ENCODE results near the gene SLC6A7. TPM values are rescaled to one million over a fixed set of nuclear protein-coding genes. Genes with fewer than 3 reads are reported as not detected.

Gene SLC6A7
- total and polyA plus RNA-seq, 9 donors: 0.02 TPM; not detected in 8

- TF ChIP-seq CTCF (IDR thresholded peaks at IDR 0.05) (no peak), EP300 (IDR thresholded peaks at IDR 0.05) (no peak), POLR2A (IDR thresholded peaks at IDR 0.05) (no peak)
- intact Hi-C loops (cut with DNase I): no loop called here
- DNase-seq: no peak
- H3K36me3 ChIP-seq: no peaks in the 10 kb centered on the region
- no peak overlapping the region for H3K27ac ChIP-seq
- H3K4me3 ChIP-seq: no peak overlapping the region
- whole genome bisulfite sequencing, 3 donors: 93 to 98% (median 98%) methylated on average over 3 of the region's 3 CpGs
- H3K27me3 ChIP-seq: no peaks in the 10 kb centered on the region
- H3K9me3 ChIP-seq: no peaks in the 10 kb centered on the region
- peaks cover 2% of the 10 kb centered on the region for H3K4me1 ChIP-seq (ENCODE audit: insufficient read depth)
Observed at GRCh38 chr5:150248946-150249345, 59.1 kb downstream of the SLC6A7 start.

- Histone ChIP-seq H3K27ac (no peak overlapping the region), H3K27me3 (no peaks in the 10 kb centered on the region), H3K4me3 (no peak overlapping the region), H3K4me1 (ENCODE audit: insufficient read depth) (peaks cover under 1% of the 10 kb centered on the region), H3K36me3 (no peaks in the 10 kb centered on the region), H3K9me3 (no peaks in the 10 kb centered on the region)
- 86 to 91% (median 88%) methylated on average over 5 of the region's 5 CpGs for WGBS, 3 donors
- DNase-seq: no peak
- intact Hi-C loops (cut with DNase I): no loop called here
- TF ChIP-seq EP300 (IDR thresholded peaks at IDR 0.05) (no peak), CTCF (IDR thresholded peaks at IDR 0.05) (no peak), POLR2A (IDR thresholded peaks at IDR 0.05) (no peak)
Observed at GRCh38 chr5:150249744-150250143, 59.9 kb downstream of the SLC6A7 start.

GRCh38 chr5:150251504-150251903 lies 61.6 kb downstream of the SLC6A7 start:
- DNase-seq: no peak
- intact Hi-C loops (cut with DNase I): no loop called here
- 87 to 90% (median 89%) methylated on average over 7 of the region's 7 CpGs for WGBS, 3 donors
- Histone ChIP-seq H3K27me3 (no peaks in the 10 kb centered on the region), H3K9me3 (no peaks in the 10 kb centered on the region), H3K4me3 (no peak overlapping the region), H3K4me1 (ENCODE audit: insufficient read depth) (no peaks in the 10 kb centered on the region), H3K27ac (no peak overlapping the region), H3K36me3 (no peaks in the 10 kb centered on the region)
- no peak for TF ChIP-seq CTCF (IDR thresholded peaks at IDR 0.05)
- TF ChIP-seq EP300 (IDR thresholded peaks at IDR 0.05): no peak
- TF ChIP-seq POLR2A (IDR thresholded peaks at IDR 0.05): no peak

DNA sequence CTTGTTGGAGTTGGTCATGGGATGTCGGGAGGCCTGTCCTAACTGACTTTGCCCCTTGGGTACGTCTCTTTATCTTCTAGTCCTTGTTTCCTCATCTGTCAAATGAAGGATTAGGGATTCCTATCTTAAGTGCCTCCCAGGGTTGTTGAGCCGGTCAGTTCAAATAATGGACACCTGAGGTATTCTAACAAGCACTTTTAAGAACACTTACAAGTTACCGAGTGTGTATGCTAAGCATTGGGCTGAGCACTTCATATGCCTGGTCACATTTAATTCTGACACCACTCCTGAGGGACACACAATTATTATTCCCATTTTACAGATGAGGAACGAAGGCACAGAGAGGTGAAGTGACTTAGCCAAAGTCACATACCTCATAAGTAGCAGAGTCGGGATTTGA lies 62.6 kb downstream of the SLC6A7 start:
- Histone ChIP-seq H3K27me3 (no peaks in the 10 kb centered on the region), H3K36me3 (no peaks in the 10 kb centered on the region), H3K4me3 (no peak overlapping the region), H3K4me1 (ENCODE audit: insufficient read depth) (no peaks in the 10 kb centered on the region), H3K27ac (no peak overlapping the region), H3K9me3 (no peaks in the 10 kb centered on the region)
- DNase-seq: no peak
- intact Hi-C loops (cut with DNase I): no loop called here
- TF ChIP-seq POLR2A (IDR thresholded peaks at IDR 0.05): no peak
- TF ChIP-seq EP300 (IDR thresholded peaks at IDR 0.05): no peak
- no peak for TF ChIP-seq CTCF (IDR thresholded peaks at IDR 0.05)
- WGBS, 3 donors: 90 to 95% (median 93%) methylated on average over 6 of the region's 6 CpGs
